Large intestine (tissue), 3 donors: ENCODE data around the gene ERLEC1. TPM values are rescaled to one million over a fixed set of nuclear protein-coding genes. Genes with fewer than 3 reads are reported as not detected.
A peak's percentile ranks its signal among the peaks of the same experiment; 100 is the strongest.
"Not testable (repeated sequence)": the region's sequence is repeated elsewhere in the genome, so short reads cannot be mapped to it uniquely, and the experiment has no call there.

ENCODE experiments used
- DNase-seq, 2 donors: peaks; one replicate each; pipeline versions ENCODE4 v3.0.0 to v3.0.0-alpha.2; 2013
- H3K27ac ChIP-seq: one replicate; pipeline ENCODE4 v1.5.1; 2013; ENCODE audit warnings: low read length
- H3K27me3 ChIP-seq: 2 replicates; pipeline ENCODE4 v1.6.1; 2013; ENCODE audit warnings: low read length; ENCODE audit not compliant: control insufficient read depth, insufficient read depth
- H3K36me3 ChIP-seq: 2 replicates; pipeline ENCODE4 v1.6.1; 2013; ENCODE audit warnings: low read length; ENCODE audit not compliant: control insufficient read depth, insufficient read depth
- H3K4me1 ChIP-seq: one replicate; pipeline ENCODE4 v1.6.1; 2013; ENCODE audit warnings: low read length; ENCODE audit not compliant: control insufficient read depth, insufficient read depth
- H3K4me3 ChIP-seq: one replicate; pipeline ENCODE4 v1.5.1; 2013; ENCODE audit warnings: low read length
- H3K9me3 ChIP-seq: one replicate; pipeline ENCODE4 v1.6.1; 2013; ENCODE audit warnings: mild to moderate bottlenecking, low read depth, low read length, moderate library complexity; ENCODE audit not compliant: control insufficient read depth
- WGBS: methylation state at CpG from one replicate; pipeline ENCODE4 v1.1.5; 2013; ENCODE audit warnings: low lambda C conversion rate; ENCODE audit not compliant: insufficient coverage; 5-methylcytosine and 5-hydroxymethylcytosine counted together
- polyA plus RNA-seq: library from polyadenylated mRNA; unstranded; fragments of 120-200 nt; gene quantifications from one replicate; pipeline ENCODE4 v1.2.1, GENCODE V29; 2013

ERLEC1 gene
- polyA plus RNA-seq, 1 donor: 64.1 TPM

DNA sequence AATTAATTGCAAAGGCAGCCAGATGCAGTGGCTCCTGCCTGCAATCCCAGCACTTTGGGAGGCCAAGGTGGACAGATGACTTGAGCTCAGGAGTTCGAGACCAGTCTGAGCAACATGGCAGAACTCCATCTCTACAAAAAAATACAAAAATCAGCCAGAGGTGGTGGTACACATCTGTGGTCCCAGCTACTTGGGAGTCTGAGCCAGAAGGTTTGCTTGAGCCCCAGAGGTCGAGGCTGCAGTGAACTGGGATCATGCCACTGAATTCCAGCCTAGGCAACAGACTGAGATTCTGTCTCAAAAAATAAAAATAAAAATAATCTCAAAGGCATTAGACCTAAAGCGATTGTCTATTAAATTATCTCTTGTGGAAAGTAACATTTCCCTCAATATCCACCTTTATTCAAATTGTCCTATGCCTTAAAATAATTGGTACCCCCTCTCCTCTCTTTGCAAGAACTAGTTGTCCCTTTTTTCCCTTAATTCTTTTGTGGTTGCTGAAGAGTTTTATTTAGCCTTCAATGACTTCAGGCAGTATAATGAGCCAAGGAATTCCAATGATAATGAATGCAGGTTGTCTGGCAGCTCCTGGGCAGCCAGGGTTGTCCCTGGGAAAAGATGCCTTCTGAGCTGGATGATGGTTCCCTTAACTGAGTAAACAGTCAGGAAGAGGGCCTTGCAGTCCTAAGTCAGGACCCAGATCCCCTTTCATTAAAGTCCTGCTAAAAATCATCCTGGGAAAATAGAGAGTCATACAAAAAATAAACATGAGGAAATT, 40.7 kb downstream of the ERLEC1 start:
- H3K4me1 ChIP-seq: peaks cover 8% of the 10 kb centered on the region
- H3K27ac ChIP-seq: peak overlapping the region; percentile 69
- WGBS: no CpG with 5 or more reads among the region's 3 CpGs
- peaks cover 4% of the 10 kb centered on the region for H3K36me3 ChIP-seq
- no peak overlapping the region for H3K4me3 ChIP-seq
- DNase-seq: no peak
- H3K9me3 ChIP-seq: no peaks in the 10 kb centered on the region
- H3K27me3 ChIP-seq: no peaks in the 10 kb centered on the region

DNA sequence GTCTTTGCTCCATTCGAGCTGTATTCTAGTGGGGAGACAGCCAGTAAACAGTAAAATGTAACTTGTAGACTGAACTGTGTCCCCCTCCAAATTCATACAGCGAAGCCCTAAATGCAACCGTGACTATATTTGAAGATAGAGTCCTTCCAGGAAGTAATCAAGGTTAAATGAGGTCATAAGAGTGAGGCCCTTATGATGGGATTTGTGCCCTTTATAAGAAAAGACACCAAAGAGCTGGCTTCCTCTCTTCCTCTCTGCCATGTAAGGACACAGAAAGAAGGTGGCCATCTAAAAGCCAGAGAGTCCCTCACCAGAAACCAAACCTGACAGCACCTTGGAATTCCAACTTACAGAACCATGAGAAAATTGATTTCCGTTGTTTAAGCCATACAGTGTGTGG, 41.5 kb downstream of the ERLEC1 start:
- Histone ChIP-seq H3K4me3 (no peak overlapping the region), H3K36me3 (peaks cover 4% of the 10 kb centered on the region), H3K27me3 (no peaks in the 10 kb centered on the region), H3K9me3 (no peaks in the 10 kb centered on the region), H3K27ac (no peak overlapping the region), H3K4me1 (peaks cover 8% of the 10 kb centered on the region)
- WGBS: 100% methylated on average over 1 of the region's 4 CpGs
- no peak for DNase-seq

DNA sequence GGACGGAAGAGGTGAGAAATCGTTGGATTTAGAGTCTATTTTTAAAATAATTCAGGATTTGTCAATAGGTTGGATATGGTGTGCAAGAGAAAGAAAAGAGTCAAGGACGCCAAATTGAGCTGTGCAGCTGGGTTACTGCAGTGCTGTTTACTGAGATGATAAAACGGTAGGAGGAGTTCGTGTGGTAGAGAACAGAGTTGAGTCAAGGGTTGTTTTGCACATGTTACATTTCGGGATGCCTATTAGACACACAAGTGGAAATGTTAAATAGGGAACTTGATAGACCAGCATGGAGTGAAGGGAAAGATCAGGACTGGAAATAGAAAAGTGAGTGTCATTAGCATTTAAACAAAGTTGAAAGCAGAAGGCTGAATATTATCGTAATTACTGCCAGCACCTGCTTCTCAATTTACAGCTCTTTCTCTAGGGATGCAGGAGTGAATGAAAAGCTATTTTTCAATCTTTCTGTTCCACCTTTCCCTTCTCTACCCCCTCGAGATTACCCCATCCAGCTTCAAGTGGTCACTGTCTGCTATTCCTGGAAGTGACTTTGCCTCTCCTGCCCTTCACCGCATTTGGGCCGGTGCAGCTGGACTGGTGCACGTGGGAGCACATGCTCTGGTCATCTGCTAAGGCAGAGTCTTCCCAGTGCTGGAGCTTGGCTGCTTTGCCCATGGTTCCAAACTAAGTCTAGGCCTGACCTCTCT, 42.6 kb downstream of the ERLEC1 start:
- no peaks in the 10 kb centered on the region for H3K27me3 ChIP-seq
- no peak overlapping the region for H3K27ac ChIP-seq

DNA sequence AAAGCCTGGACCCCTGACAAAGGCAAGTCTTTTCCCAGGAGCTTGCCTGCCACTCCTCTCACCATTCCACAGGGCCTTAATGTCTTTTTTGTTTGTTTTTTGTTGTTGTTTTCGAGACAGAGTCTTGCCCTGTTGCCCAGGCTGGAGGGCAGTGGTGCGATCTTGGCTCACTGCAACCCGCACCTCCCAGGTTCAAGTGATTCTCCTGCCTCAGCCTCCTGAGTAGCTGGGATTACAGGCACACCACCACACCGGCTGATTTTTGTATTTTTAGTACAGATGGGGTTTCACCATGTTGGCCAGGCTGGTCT, 43.1 kb downstream of the ERLEC1 start:
- H3K36me3 ChIP-seq, H3K4me1 ChIP-seq, H3K27me3 ChIP-seq, DNase-seq, H3K4me3 ChIP-seq, H3K9me3 ChIP-seq, H3K27ac ChIP-seq: not testable (repeated sequence)
- no CpG with 5 or more reads among the region's 4 CpGs for WGBS

More for the DNA sequence above, 42.6 kb downstream of the ERLEC1 start:
- Histone ChIP-seq H3K4me1 (peaks cover 8% of the 10 kb centered on the region), H3K9me3 (no peaks in the 10 kb centered on the region), H3K4me3 (no peak overlapping the region), H3K36me3 (peaks cover 4% of the 10 kb centered on the region)
- WGBS: 100% methylated on average over 3 of the region's 11 CpGs
- no peak for DNase-seq

DNA sequence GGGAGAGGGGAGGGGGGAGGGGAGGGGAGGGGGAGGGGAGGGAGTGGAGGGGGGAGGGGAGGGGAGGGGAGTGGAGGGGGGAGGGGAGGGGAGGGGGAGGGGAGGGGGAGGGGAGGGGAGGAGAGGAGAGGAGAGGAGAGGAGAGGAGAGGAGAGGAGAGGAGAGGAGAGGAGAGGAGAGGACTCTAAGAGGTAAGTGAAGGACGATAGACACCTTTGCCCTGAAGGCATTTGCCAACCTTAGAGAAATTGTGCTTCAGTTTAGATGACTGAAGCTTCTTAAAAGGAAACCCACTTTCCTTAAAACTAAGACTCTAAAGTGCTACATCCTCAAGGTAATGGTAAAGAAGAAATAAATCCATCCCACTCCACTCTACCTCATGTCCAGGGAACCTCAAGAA, 53.7 kb downstream of the ERLEC1 start:
- Histone ChIP-seq H3K4me1 (no peaks in the 10 kb centered on the region), H3K36me3 (no peaks in the 10 kb centered on the region), H3K27me3 (no peaks in the 10 kb centered on the region), H3K4me3 (no peak overlapping the region), H3K27ac (no peak overlapping the region), H3K9me3 (no peaks in the 10 kb centered on the region)
- no CpG with 5 or more reads among the region's 1 CpG for WGBS
- no peak for DNase-seq

DNA sequence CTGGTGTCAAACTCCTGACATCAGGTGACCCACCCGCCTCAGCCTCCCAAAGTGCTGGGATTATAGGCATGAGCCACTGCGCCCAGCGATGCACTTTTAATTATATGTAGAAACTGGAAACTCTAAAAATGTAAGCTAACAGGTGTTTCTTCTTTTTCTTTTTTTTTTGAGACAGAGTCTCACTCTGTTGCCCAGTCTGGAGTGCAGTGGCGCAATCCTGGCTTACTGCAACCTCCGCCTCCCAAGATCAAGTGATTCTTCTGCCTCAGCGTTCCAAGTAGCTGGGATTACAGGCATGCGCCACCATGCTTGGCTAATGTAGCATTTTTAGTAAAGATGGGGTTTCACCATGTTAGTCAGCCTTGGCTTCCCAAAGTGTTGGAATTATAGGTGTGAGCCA, 54.8 kb downstream of the ERLEC1 start:
- not testable (repeated sequence) for H3K4me1 ChIP-seq, H3K36me3 ChIP-seq, H3K4me3 ChIP-seq, H3K27ac ChIP-seq, DNase-seq, H3K9me3 ChIP-seq, H3K27me3 ChIP-seq
- WGBS: 80% methylated on average over 1 of the region's 7 CpGs

DNA sequence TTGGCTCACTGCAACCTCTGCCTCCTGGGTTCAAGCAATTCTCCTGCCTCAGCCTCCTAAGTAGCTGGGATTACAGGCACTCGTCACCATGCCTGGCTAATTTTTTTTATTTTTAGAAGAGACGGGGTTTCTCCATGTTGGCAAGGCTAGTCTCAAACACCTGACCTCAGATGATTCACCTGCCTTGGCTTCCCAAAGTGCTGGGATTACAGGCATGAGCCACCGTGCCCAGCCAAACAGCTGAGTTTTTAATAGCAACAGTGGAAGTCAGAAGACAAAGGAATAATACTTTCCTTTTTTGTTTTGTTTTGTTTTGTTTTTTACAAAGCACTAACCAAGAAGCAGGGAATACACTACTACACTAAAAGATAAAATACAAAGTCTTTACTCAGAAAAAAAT, 56.0 kb downstream of the ERLEC1 start:
- no peak for DNase-seq
- Histone ChIP-seq H3K4me3 (no peak overlapping the region), H3K36me3 (no peaks in the 10 kb centered on the region), H3K27me3 (no peaks in the 10 kb centered on the region), H3K4me1 (peaks cover under 1% of the 10 kb centered on the region), H3K9me3 (no peaks in the 10 kb centered on the region), H3K27ac (no peak overlapping the region)
- WGBS: no CpG with 5 or more reads among the region's 3 CpGs

DNA sequence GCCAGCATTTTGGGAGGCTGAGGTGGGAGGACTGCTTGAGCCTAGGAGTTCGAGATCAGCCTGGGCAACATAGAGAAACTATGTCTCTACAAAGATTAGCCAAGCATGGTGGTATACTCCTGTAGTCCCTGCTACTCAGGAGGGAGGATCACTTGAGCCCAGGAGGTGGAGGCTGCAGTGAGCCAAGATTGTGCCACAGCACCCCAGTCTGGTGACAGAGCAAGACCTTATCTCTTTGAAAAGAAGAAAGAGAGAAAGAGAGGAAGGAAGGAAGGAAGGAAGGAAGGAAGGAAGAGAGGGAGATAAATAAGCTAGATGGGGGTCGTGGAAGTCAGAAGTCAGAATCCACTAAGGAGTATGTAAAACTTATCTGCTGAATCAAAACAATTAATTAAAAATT, 56.8 kb downstream of the ERLEC1 start:
- Histone ChIP-seq H3K4me1 (peaks cover 2% of the 10 kb centered on the region), H3K27ac (no peak overlapping the region), H3K4me3 (no peak overlapping the region), H3K9me3 (no peaks in the 10 kb centered on the region), H3K36me3 (no peaks in the 10 kb centered on the region), H3K27me3 (no peaks in the 10 kb centered on the region)
- no peak for DNase-seq
- 100% methylated on average over 1 of the region's 2 CpGs for WGBS

DNA sequence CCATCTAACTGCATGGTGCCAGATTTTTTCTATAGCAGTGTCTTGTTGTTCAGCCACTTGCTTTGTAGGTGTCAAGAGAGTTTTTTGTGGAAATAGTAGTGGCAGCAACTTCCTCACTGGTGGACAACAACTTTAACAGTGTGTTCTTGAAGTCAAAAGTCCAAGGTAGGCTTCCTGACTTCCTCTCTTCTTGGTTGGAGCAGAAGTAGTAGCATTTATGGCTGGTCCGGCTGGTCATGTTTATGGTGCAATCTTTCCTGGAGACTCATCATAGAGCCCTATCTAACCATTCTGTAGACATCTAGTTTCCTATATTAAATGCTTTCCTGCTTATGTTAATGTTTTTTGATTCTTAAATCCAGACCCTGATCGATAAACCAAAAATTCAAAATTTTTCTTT, 61.2 kb downstream of the ERLEC1 start:
- DNase-seq: peak; percentile 37 to 48
- H3K4me3 ChIP-seq: no peak overlapping the region
- 100% methylated on average over 1 of the region's 2 CpGs for WGBS

DNA sequence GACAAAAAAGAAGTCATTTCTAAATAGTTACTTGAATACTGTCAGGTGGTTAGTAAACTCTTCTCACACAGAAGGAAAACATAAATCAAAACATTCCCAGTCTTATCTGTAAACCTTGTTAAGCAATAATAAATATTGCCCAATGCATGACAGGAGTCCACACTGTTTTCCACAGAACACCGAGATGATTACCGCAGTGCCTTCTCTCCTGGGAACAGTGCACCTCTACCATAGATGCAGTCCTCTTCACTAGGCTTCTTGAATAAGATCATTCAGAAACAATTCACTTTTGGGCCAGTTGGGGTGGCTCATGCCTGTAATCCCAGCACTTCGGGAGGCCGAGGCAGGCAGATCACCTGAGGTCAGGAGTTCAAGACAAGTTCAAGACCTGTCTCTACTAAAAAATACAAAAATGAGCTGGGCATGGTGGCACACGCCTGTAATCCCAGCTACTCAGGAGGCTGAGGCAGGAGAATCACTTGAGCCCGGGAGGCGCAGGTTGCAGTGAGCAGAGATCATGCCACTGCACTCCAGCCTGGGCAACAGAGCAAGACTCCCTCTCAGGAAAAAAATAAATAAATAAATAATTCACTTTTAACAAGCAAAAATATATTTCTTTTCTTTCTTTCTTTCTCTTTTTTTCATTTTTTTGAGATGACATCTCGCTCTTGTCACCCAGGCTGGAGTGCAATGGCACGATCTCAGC, 64.4 kb downstream of the ERLEC1 start:
- peak; percentile 56 to 80 for DNase-seq
- peaks cover 13% of the 10 kb centered on the region for H3K36me3 ChIP-seq
- not testable (repeated sequence) for H3K27me3 ChIP-seq, H3K9me3 ChIP-seq, H3K4me1 ChIP-seq, H3K4me3 ChIP-seq
- no CpG with 5 or more reads among the region's 9 CpGs for WGBS
- peak overlapping the region; percentile 63 for H3K27ac ChIP-seq

More for the DNA sequence above, 61.2 kb downstream of the ERLEC1 start:
- H3K27me3 ChIP-seq: no peaks in the 10 kb centered on the region
- H3K36me3 ChIP-seq: peaks cover under 1% of the 10 kb centered on the region
- peaks cover 8% of the 10 kb centered on the region for H3K4me1 ChIP-seq
- peak overlapping the region; percentile 37 for H3K27ac ChIP-seq
- H3K9me3 ChIP-seq: no peaks in the 10 kb centered on the region
